NCI-H2029 (cell line): ENCODE results near the gene UGT1A3.

ENCODE experiments used
- DNase-seq: peaks from one replicate; lab custom pipeline; 2025; lab: John Stamatoyannopoulos, UW

Gene UGT1A3

DNA sequence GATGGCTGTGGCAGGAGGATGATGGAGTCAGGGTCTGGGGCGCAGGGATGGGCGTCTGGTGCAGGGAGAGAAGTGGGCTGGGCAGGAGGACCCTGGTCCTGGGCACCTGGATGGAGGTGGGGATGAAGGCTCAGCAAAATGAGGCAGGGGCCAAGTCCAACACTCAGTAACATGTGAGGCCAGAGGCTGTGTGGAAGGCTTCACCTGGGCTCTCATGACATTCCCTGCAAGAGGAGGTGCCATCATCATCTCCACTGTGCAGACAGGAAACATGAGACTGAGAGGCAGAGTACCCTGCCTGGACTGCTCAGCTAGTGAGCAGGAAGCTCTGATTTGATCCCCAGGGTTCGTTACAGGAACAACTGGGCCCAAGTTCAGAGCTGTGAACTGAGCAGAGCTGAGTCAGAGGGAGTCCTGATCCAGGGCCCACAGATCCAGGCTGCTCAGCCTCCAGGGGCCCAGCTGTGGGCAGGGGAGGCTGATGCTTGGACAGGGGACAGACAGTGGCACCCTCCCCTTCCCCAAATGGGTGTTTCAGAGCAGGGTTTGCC is 88.6 kb downstream of the UGT1A3 start:
- no peak for DNase-seq

DNA sequence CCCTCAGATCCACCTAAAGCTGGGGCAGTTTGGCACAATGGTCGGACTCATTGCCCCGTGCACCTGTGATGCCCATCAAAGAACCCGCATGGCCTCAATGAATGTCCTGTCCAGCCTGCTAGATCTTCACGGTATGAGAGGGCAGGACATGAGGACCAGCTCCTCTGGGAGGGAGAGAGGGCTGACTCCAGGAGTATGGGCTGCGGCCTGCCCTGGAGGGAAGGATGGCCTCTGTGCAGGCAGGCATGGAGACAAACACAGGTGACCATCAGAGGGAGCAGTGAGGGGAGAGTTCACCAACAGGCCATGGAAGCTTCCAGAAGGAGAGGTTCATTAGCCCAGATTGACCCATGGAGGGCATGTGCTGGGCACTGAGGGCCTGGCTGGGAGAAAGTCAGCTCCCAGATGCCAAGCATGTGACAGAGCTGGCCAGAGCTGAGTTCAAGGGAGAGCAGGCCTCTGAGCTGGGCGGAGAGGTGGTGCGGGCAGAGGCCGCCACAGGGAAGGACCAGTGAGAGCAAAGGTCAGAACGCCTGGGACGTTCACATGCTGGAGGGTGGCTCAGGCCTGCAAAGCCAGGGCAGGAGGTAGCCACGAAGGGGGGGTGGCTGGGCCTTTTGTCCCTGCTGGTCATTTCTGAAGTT is 89.3 kb downstream of the UGT1A3 start:
- no peak for DNase-seq

DNA sequence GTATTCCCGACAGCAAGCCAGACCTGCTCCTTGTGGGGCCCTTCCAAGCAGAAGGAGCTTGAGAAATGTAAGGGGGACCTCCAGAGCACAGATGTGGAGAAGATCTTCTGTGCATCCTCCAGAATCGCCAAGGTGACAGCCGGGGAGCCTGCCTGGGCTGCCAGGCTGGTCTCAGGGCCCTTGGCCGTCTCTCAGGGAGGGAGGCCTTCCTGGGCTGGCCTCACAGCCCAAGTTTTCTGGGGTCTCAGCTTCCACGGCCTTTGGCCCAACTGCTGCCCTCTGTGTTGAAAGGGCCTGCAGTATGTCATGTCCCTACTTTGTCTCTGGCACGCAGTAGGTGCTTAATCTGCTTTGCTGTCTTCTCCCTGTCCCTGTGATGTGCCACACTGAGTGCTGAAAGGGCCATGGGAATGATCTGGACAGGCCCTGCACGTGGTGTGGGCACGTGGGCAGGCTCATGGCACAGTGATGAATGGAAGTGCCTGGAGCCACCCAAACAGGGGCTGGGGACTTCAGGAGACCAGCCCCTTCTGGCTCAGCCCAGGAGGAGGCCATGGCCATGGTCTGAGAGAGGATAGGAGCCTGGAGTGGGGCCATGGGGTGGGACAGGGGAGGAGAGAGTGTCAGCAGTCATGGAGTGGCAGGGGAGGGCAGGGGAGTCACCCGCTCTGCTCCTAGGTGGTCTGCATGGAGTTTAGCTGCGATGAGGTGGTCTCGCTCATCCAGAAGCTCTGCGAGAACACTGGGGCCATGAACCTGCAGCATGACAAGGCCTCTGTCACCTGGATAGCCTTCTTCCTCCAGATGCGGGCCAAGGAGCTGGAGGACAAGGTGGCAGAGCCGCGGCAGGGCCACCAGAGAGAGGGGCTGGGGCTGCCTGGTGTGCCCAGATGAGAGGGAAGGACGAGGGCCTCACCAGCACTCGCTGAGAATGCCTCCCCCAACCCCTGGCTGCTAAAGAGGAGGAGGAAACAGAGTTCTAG is 90.1 kb downstream of the UGT1A3 start:
- no peak for DNase-seq

DNA sequence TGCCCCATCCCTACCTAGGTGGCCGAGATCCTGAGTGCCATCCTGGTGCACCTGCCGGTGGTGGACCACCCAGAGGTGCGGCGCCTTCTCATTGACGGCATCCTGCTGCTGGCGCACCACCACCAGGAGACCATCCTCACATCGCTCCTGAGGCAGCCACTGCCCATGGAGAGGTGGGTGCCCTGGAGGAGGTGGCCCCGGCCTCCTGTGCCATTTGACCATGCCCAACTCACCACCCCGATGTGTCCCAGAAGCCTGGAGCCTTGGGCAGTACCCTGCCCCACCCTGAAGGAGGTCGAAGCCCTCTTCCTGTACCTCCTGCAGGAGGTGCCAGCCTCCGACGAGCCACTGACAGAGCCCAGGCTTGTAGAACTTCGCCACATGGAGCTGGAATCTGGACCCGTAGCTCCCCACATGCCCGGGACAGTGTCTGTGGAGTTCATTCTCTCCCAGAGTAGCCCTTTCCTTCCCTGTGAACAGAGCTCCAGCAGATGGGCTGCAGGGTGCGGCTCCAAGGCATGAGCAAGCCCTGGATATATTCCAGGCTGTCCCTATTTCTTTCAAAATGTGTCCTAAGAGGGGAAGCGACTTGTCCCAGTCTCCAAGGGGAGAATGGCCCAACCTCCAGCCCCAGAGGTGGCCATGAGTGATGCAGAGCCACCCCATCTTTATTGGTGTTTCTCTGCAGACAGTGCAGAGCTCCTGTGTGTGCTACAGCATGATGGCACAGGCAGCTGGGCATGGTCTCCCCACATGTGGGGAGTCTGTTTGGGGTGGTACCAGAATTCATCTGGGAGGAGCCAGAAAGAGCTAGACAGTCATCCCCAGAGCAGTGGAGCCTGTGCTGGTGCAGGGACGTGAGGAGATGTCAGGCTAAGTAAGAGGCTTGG is 91.3 kb downstream of the UGT1A3 start:
- no peak for DNase-seq

DNA sequence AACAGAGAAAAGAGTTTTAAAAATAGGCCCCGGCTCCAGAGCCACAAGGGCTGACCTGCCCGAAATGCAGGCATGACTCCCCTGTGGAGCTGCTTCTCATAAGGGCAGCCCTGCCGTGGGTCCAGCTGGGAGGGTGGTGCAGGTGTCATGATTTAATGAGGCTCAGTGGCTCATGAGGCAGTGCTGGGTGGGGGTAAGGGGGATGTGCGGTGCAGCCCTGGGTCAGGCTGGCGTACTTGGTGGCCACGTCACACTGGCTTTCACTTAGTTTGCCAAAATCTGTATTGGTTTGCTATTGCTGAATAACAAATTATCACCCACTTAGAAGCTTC is 91.9 kb downstream of the UGT1A3 start:
- DNase-seq = no peak

DNA sequence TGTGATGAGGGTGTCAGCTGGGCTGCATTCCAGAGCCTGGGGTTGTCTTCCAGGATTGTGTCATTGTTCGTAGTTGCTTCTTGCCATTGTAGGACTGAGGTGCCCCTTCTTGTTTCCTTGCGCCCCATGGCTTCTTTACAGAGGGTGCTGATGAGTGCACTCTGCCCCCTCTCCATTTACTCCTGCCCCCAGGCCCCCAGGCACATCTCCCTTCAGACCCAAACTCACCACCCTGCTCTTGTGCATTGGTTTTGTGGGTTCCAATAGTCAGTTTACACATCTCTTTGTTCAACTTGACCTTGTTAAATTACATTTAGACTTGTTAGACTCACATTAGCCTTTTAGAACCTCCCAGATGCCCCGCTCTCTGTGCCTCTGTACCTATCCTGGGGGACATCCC is 92.4 kb downstream of the UGT1A3 start:
- DNase-seq = no peak

DNA sequence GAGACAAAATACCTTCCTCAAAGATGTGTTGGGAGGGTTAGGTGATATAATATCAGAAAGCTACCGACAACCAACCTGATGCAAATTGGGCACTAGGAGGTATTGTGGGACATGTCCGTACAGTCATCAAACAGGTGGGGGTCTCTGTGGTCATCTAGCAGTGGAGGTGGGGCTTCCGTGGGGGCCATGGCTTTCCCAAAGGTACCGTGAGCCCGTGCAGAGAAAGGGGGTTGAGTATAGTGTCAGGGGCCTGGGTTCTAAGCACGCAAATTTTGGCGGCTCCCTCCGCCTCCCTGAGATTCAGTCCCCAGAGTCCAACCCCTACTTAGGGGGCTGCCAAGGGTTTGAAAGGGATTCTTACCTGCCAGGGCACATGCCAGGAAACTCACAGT is 92.9 kb downstream of the UGT1A3 start:
- DNase-seq = no peak

DNA sequence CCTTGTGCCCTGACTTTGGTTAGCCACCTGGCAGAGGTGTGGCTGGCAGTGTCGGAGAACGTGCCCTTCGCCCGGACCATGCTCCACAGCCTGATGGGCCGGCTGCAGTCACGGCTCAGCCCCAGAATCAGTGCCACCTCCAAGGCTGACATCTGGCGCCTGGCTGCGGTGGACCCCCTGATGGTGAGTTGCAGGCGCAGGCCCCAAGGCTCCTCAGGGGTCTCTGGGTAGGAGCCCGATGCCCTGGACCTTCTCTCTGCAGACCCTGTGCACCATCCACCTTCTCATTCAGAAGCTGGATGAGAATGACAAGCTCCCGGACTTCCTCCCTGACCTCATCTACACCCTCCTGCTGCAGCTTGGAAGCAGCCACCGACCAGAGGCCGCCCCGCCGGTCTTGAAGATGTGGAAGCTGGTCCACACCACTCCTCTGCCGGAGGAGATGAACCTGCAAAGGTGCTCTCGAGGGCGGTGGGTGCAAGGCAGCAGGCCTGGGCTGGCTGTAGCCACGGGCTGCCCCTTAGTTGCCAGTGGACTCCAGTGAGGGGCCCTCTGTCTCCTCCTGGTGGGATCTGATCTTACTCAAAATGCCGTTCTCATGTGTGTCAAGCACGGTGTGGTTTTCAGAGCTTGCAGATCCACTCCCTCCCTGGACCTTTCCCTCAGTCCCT is 93.4 kb downstream of the UGT1A3 start:
- no peak for DNase-seq
